Uterus (tissue), 2 donors: ENCODE data around the gene MOG.

Experiments used
- CTCF ChIP-seq, 4 experiments: fragments of 200-600 bp in 2 of 4; fragments of 450-650 bp in 2 of 4; sonication (generic) in 2 of 4; IDR thresholded peaks; one replicate each; pipeline ENCODE4 v1.5.1; 2016 to 2019; ENCODE audit warnings: antibody characterized with exemption in 4 of 4, mild to moderate bottlenecking in 2 of 4, moderate library complexity in 1 of 4
- POLR2A ChIP-seq, 2 donors: fragments of 450-650 bp; IDR thresholded peaks; one replicate each; pipeline ENCODE4 v1.6.1; 2016; ENCODE audit warnings: antibody characterized with exemption in 2 of 2, mild to moderate bottlenecking in 1 of 2, moderate library complexity in 1 of 2

GRCh38 chr6:29631209-29631810 lies 25.6 kb upstream of the MOG start:
- no peak for TF ChIP-seq CTCF (IDR thresholded peaks at IDR 0.05)
- TF ChIP-seq POLR2A (IDR thresholded peaks at IDR 0.05), result no peak
